K562 (cell line): ENCODE results near the gene KMT2C. TPM values are rescaled to one million over a fixed set of nuclear protein-coding genes. Genes with fewer than 3 reads are reported as not detected.

Source experiments
- ATAC-seq: fragments of 200-7000 bp; cut with Tn5 transposase; 3 replicates; pipeline ENCODE4 v1.9.1; 2020; ENCODE audit warnings: moderate library complexity
- BruUV-seq: library from RNA; stranded (reverse); fragments of 400-500 nt; replicated peaks from 2 replicates; lab custom pipeline; 2021; lab: Mats Ljungman, UMichigan
- CTCF ChIA-PET: fragments of 300-600 bp; formaldehyde crosslinking; extraction: SDS; loops from one replicate; lab custom pipeline; 2021; ENCODE audit warnings: low intra/inter-chr PET ratio; lab: Yijun Ruan, JAX
- POLR2A ChIA-PET: fragments of 300-600, 350-650 bp; sonication (Branson Sonifier 250); formaldehyde crosslinking; extraction: SDS; loops from one replicate; lab custom pipeline; 2021; ENCODE audit warnings: antibody characterized with exemption, inconsistent platforms; lab: Yijun Ruan, JAX
- DNase-seq, 4 experiments: peaks; one replicate each; pipeline versions ENCODE4 v3.0.0 to v3.0.0-alpha.2; 2011 to 2018; ENCODE audit warnings: low spot score in 3 of 4, mixed read lengths in 3 of 4; ENCODE audit errors: extremely low read depth in 1 of 4
- FAIRE-seq: peaks from 2 replicates; lab custom pipeline; 2011; peaks lifted over from hg19 to GRCh38; lab: Jason Lieb, UNC
- H2AFZ ChIP-seq: 2 replicates; pipeline ENCODE4 v1.6.0; 2011; ENCODE audit warnings: low read depth, low read length, control low read depth, inconsistent platforms
- H3K27ac ChIP-seq: fragments of 200-600 bp; 3 replicates; pipeline ENCODE4 v1.8.0; 2011; ENCODE audit warnings: low read depth, mild to moderate bottlenecking, control low read depth, inconsistent platforms, low read length, moderate library complexity, mixed read lengths; ENCODE audit errors: extremely low read depth
- H3K27me3 ChIP-seq, 2 experiments: fragments of 300-600 bp in 1 of 2; 2 replicates in 1 of 2; 3 replicates in 1 of 2; pipeline versions ENCODE4 v1.6.0 to v1.8.0; 2011; ENCODE audit warnings: inconsistent platforms in 2 of 2, low read length in 2 of 2, mild to moderate bottlenecking in 1 of 2, mixed read lengths in 1 of 2, moderate library complexity in 1 of 2; ENCODE audit not compliant: control insufficient read depth in 2 of 2, insufficient read depth in 2 of 2
- H3K36me3 ChIP-seq: fragments of 300-600 bp; 3 replicates; pipeline ENCODE4 v1.8.0; 2011; ENCODE audit warnings: mild to moderate bottlenecking, low read length, inconsistent platforms; ENCODE audit not compliant: control insufficient read depth, insufficient read depth
- H3K4me1 ChIP-seq, 2 experiments: fragments of 200-600 bp in 1 of 2; replicated peaks in 1 of 2; 2 replicates in 1 of 2; 3 replicates in 1 of 2; pipeline versions ENCODE4 v1.5.1 to v1.8.0; 2011; ENCODE audit warnings: inconsistent platforms in 2 of 2, low read length in 2 of 2, mild to moderate bottlenecking in 1 of 2, mixed read lengths in 1 of 2, moderate library complexity in 1 of 2; ENCODE audit not compliant: control insufficient read depth in 2 of 2, insufficient read depth in 2 of 2
- H3K4me2 ChIP-seq: 2 replicates; pipeline ENCODE4 v1.6.1; 2011; ENCODE audit warnings: low read length, control low read depth, inconsistent platforms, mixed read lengths; ENCODE audit not compliant: insufficient read depth
- H3K4me3 ChIP-seq: fragments of 200-600 bp; sonication (generic), shearing (Covaris generic); 2 replicates; pipeline ENCODE4 v1.5.1; 2016; ENCODE audit warnings: control low read depth, inconsistent platforms
- H3K79me2 ChIP-seq: fragments of 200-600 bp; 3 replicates; pipeline ENCODE4 v1.8.0; 2011; ENCODE audit warnings: low read length, inconsistent platforms; ENCODE audit not compliant: control insufficient read depth, insufficient read depth
- H3K9ac ChIP-seq, 2 experiments: 2 replicates each; pipeline versions ENCODE4 v1.6.0 to v1.6.1; 2011; ENCODE audit warnings: low read depth in 2 of 2, low read length in 2 of 2, control low read depth in 1 of 2, inconsistent platforms in 1 of 2, mild to moderate bottlenecking in 1 of 2, mixed read lengths in 1 of 2; ENCODE audit not compliant: insufficient read depth in 1 of 2
- H3K9me1 ChIP-seq: one replicate; pipeline ENCODE4 v1.6.0; 2011; ENCODE audit warnings: inconsistent platforms, mild to moderate bottlenecking, low read length, moderate library complexity; ENCODE audit not compliant: control insufficient read depth, insufficient read depth
- H3K9me3 ChIP-seq: replicated peaks from 2 replicates; pipeline ENCODE4 v1.5.1; 2011; ENCODE audit warnings: low read depth, low read length, inconsistent platforms; ENCODE audit not compliant: control insufficient read depth, insufficient read depth
- H4K20me1 ChIP-seq: replicated peaks from 2 replicates; pipeline ENCODE4 v1.6.1; 2011; ENCODE audit warnings: low read length, inconsistent platforms, mixed read lengths; ENCODE audit not compliant: control insufficient read depth, insufficient read depth
- BRD4 ChIP-seq: fragments of 200-600 bp; sonication (generic); IDR thresholded peaks from 2 replicates; pipeline ENCODE4 v1.6.1; 2017; ENCODE audit warnings: inconsistent platforms
- BRD9 ChIP-seq: fragments of 450-650 bp; IDR thresholded peaks from 2 replicates; pipeline ENCODE4 v1.6.1; 2018; ENCODE audit warnings: low read depth; ENCODE audit not compliant: partially characterized antibody
- CHD2 ChIP-seq: IDR thresholded peaks from 2 replicates; pipeline ENCODE4 v1.6.1; 2011; ENCODE audit warnings: low read depth, low read length
- DNMT1 ChIP-seq: fragments of 450-650 bp; IDR thresholded peaks from 2 replicates; pipeline ENCODE4 v1.6.1; 2016; ENCODE audit warnings: antibody characterized with exemption, mild to moderate bottlenecking
- FOXP1 ChIP-seq: sonication (generic); formaldehyde crosslinking; IDR thresholded peaks from 2 replicates; pipeline ENCODE4 v1.8.0; 2022; ENCODE audit warnings: mild to moderate bottlenecking, missing genetic modification reagents
- MCM3 ChIP-seq: fragments of 450-650 bp; IDR thresholded peaks from 2 replicates; pipeline ENCODE4 v1.6.1; 2016
- NRF1 ChIP-seq, 2 experiments: fragments of 450-650 bp; IDR thresholded peaks in 1 of 2; conservative IDR thresholded peaks in 1 of 2; 2 replicates each; pipeline ENCODE4 v1.6.1; 2014; ENCODE audit warnings: mild to moderate bottlenecking in 2 of 2
- PBX2 ChIP-seq, 2 experiments: IDR thresholded peaks in 1 of 2; conservative IDR thresholded peaks in 1 of 2; 2 replicates each; pipeline ENCODE4 v1.6.1; 2016; ENCODE audit warnings: low read depth in 2 of 2, mild to moderate bottlenecking in 1 of 2, missing compliant biosample characterization in 1 of 2, missing genetic modification characterization in 1 of 2, moderate library complexity in 1 of 2
- RBM22 ChIP-seq: fragments of 200-400 bp; formaldehyde crosslinking; IDR thresholded peaks from 2 replicates; pipeline ENCODE4 v1.6.1; 2018; ENCODE audit warnings: low read length, low read depth; ENCODE audit not compliant: poor library complexity, severe bottlenecking
- RBM25 ChIP-seq: fragments of 200-400 bp; formaldehyde crosslinking; IDR thresholded peaks from 2 replicates; pipeline ENCODE4 v1.6.1; 2018; ENCODE audit warnings: low read length, low read depth, moderate library complexity; ENCODE audit not compliant: severe bottlenecking
- USF2 ChIP-seq: sonication (generic); formaldehyde crosslinking; IDR thresholded peaks from 2 replicates; pipeline ENCODE4 v1.5.0; 2020; ENCODE audit warnings: missing genetic modification reagents
- ZBTB26 ChIP-seq: fragments of 450-650 bp; formaldehyde crosslinking; IDR thresholded peaks from 2 replicates; pipeline ENCODE4 v1.4.0; 2022; ENCODE audit warnings: missing genetic modification characterization
- ZEB2 ChIP-seq: fragments of 450-650 bp; IDR thresholded peaks from 2 replicates; pipeline ENCODE4 v1.6.1; 2016
- ZNF121 ChIP-seq: sonication (generic); formaldehyde crosslinking; conservative IDR thresholded peaks from 2 replicates; pipeline ENCODE4 v1.8.0; 2022; ENCODE audit warnings: missing genetic modification reagents
- WGBS: fragments of 100-300 bp; shearing (Covaris generic); methylation state at CpG from one replicate; pipeline ENCODE4 v1.1.6; 2016; ENCODE audit warnings: low coverage, mixed read lengths; ENCODE audit not compliant: insufficient coverage; ENCODE audit errors: missing lambda C conversion rate; 5-methylcytosine and 5-hydroxymethylcytosine counted together
- in situ Hi-C: fragments of 300-500 bp; cut with MboI; formaldehyde crosslinking; loops from 4 replicates; pipeline ENCODE4 v1.15.0; 2018; ENCODE audit warnings: inconsistent platforms, mixed read lengths
- intact Hi-C: fragments of 100-400 bp; cut with micrococcal nuclease; formaldehyde crosslinking; loops from 2 replicates; pipeline ENCODE4 v1.14.2; 2022
- polyA plus RNA-seq, 8 experiments: library from polyadenylated mRNA; depleted of rRNA in 4 of 8; stranded (reverse) in 5 of 8; unstranded in 3 of 8; fragments of >200 nt; fragmentation: Nextera tagmentation in 2 of 8; fragmentation: Illumina TruSeq in 1 of 8; extraction: Ambion mirVana in 2 of 8; extraction: Trizol in 1 of 8; gene quantifications; 2 replicates each; pipeline versions ENCODE4 v1.2.1 to v1.2.3, GENCODE V29; 2011 to 2014; ENCODE audit warnings: inconsistent platforms in 1 of 8, missing spikeins in 1 of 8
- total RNA-seq, 7 experiments: library from RNA; depleted of rRNA in 6 of 7; stranded (reverse); fragments of >200 nt in 6 of 7; fragmentation: Illumina TruSeq in 2 of 7; extraction: Trizol in 2 of 7; gene quantifications; 2 replicates each; pipeline versions ENCODE4 v1.2.1 to v1.2.3, GENCODE V29; 2011 to 2021; ENCODE audit warnings: low replicate concordance in 1 of 7
- TF ChIP-seq, protein P1 (sequence below): fragments of 250-450 bp; sonication (Bioruptor Pico); IDR thresholded peaks from 2 replicates; pipeline ENCODE4 v1.8.0; 2022; ENCODE audit warnings: inconsistent platforms

The KMT2C gene
- total and polyA plus RNA-seq, 9 of the 15 experiments (the other 6 are each of a cell fraction or from before 2014, with no cell fraction given) = 4.9 to 67.8 (median 27.1) TPM

DNA sequence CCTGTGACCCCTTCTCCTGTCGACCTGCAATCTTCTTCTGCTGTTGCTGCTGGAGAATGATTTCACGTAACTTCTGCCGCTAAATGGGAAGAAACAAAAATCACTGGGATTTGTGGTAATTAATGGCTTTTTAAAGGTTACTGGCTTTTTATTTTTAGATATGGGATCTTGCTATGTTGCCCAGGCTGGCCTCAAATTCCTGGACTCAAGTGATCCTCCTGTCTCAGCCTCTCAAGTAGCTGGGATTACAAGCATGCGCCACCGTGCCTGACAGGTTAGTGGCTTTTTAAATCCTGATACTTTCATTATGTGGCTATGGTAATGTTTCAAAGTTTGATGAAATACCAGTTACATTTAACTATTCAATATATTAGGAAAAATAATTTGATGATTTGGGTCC lies 255.8 kb downstream of the KMT2C start:
- no peak for ATAC-seq
- Histone ChIP-seq H3K36me3 (peaks cover 83% of the 10 kb centered on the region), H4K20me1 (peaks cover 7% of the 10 kb centered on the region; the same call in 1 of the 2 replicates), H3K79me2 (no peaks in the 10 kb centered on the region), H3K4me3 (no peak overlapping the region), H3K27me3 (no peaks in the 10 kb centered on the region), H3K4me1 (no peaks in the 10 kb centered on the region), H3K4me2 (no peak overlapping the region), H2AFZ (no peak overlapping the region), H3K9me3 (no peaks in the 10 kb centered on the region), H3K9me1 (no peaks in the 10 kb centered on the region), H3K27ac (no peak overlapping the region), H3K9ac (no peak overlapping the region)
- ChIA-PET POLR2A (no interaction called here), CTCF (no interaction called here)
- DNase-seq = no peak
- FAIRE-seq = no peak
- intact Hi-C loops = no loop called here
- WGBS = 83% methylated on average over 5 of the region's 5 CpGs
- in situ Hi-C loops = no loop called here
- BruUV-seq = no TSS peak
- TF ChIP-seq ZNF121 (CRISPR knock-in tag) (peak; percentile 92), FOXP1 (CRISPR knock-in tag) (no peak), PBX2 (CRISPR knock-in tag; IDR thresholded peaks at IDR 0.05; ENCODE audit: low read depth) (no peak), PBX2 (tag; conservative IDR thresholded peaks at IDR 0.05; ENCODE audit: low read depth) (no peak), ZEB2 (no peak), DNMT1 (no peak), USF2 (CRISPR knock-in tag) (no peak), RBM22 (peak; percentile 44), BRD9 (no peak), ZBTB26 (no peak), RBM25 (peak; percentile 75), BRD4 (no peak), NRF1 (conservative IDR thresholded peaks at IDR 0.05 in 1 of 2, IDR thresholded peaks at IDR 0.05 in 1 of 2) (no peak), CHD2 (no peak), MCM3 (no peak)
- TF ChIP-seq, protein P1, sequence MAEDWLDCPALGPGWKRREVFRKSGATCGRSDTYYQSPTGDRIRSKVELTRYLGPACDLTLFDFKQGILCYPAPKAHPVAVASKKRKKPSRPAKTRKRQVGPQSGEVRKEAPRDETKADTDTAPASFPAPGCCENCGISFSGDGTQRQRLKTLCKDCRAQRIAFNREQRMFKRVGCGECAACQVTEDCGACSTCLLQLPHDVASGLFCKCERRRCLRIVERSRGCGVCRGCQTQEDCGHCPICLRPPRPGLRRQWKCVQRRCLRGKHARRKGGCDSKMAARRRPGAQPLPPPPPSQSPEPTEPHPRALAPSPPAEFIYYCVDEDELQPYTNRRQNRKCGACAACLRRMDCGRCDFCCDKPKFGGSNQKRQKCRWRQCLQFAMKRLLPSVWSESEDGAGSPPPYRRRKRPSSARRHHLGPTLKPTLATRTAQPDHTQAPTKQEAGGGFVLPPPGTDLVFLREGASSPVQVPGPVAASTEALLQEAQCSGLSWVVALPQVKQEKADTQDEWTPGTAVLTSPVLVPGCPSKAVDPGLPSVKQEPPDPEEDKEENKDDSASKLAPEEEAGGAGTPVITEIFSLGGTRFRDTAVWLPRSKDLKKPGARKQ = no peak
